Hepatocyte (in vitro differentiated cells): ENCODE data around the gene PPP3R1.

Experiments used
- EZH2 ChIP-seq: fragments of 200-600 bp; sonication (generic); IDR thresholded peaks from 2 replicates; pipeline ENCODE4 v1.6.1; 2016; ENCODE audit warnings: antibody characterized with exemption, mild to moderate bottlenecking, borderline replicate concordance
- EZH2phosphoT487 ChIP-seq: fragments of 200-600 bp; sonication (generic); IDR thresholded peaks from one replicate; pipeline ENCODE4 v1.6.1; 2018; ENCODE audit warnings: antibody characterized with exemption, mild to moderate bottlenecking, low read depth, moderate library complexity; ENCODE audit not compliant: unreplicated experiment, severe bottlenecking
- TF ChIP-seq, protein P1 (sequence below): fragments of 200-600 bp; sonication (generic); IDR thresholded peaks from 2 replicates; pipeline ENCODE4 v1.5.1; 2016; ENCODE audit warnings: antibody characterized with exemption, mild to moderate bottlenecking; ENCODE audit not compliant: poor library complexity

DNA sequence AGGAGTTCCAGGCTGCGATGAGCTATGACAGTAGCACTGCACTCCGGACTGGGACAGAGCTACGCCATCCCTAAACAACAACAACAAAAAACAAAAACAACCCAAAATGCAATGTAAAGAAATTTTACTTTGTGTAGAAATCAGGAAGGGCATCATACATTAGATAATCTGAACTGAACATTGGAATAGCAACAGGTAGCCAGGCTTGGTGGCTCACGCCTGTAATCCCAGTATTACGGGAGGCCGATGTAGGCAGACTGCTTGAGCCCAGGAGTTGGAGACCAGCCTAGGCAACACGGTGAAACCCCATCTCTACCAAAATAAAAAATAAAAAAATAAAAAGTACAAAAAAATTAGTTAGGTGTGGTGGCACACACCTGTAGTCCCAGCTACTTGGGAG lies 96.7 kb downstream of the PPP3R1 start:
- TF ChIP-seq EZH2 (no peak), EZH2phosphoT487 (no peak)
- TF ChIP-seq, protein P1, sequence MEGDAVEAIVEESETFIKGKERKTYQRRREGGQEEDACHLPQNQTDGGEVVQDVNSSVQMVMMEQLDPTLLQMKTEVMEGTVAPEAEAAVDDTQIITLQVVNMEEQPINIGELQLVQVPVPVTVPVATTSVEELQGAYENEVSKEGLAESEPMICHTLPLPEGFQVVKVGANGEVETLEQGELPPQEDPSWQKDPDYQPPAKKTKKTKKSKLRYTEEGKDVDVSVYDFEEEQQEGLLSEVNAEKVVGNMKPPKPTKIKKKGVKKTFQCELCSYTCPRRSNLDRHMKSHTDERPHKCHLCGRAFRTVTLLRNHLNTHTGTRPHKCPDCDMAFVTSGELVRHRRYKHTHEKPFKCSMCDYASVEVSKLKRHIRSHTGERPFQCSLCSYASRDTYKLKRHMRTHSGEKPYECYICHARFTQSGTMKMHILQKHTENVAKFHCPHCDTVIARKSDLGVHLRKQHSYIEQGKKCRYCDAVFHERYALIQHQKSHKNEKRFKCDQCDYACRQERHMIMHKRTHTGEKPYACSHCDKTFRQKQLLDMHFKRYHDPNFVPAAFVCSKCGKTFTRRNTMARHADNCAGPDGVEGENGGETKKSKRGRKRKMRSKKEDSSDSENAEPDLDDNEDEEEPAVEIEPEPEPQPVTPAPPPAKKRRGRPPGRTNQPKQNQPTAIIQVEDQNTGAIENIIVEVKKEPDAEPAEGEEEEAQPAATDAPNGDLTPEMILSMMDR: no peak
